HG03139 (cell line): ENCODE data around the gene NXPE4.
"Not testable (repeated sequence)": the region's sequence is repeated elsewhere in the genome, so short reads cannot be mapped to it uniquely, and the experiment has no call there.

Source experiments
- ATAC-seq: cut with Tn5 transposase; IDR thresholded peaks from one replicate; pipeline ENCODE4 v1.9.1; 2021; ENCODE audit not compliant: unreplicated experiment

The NXPE4 gene

GRCh38 chr11:114595571-114595970, at the start of gene NXPE4:
Gene NXPE4 (minus strand): TSS chr11:114595786. CDS start chr11:114594759, 1,027 bp downstream.
- ATAC-seq: no peak

GRCh38 chr11:114639440-114639839, 43.9 kb upstream of the NXPE4 start:
- ATAC-seq: not testable (repeated sequence)

- not testable (repeated sequence) for ATAC-seq
Observed at GRCh38 chr11:114631445-114631965, 35.9 kb upstream of the NXPE4 start.

GRCh38 chr11:114625294-114625693, 29.7 kb upstream of the NXPE4 start:
- ATAC-seq: no peak

- ATAC-seq: no peak
Observed at GRCh38 chr11:114624455-114625207, 29.0 kb upstream of the NXPE4 start.

GRCh38 chr11:114623720-114624119, 28.1 kb upstream of the NXPE4 start:
- ATAC-seq: no peak

GRCh38 chr11:114622858-114623257, 27.3 kb upstream of the NXPE4 start:
- ATAC-seq: no peak

- ATAC-seq: no peak
Observed at GRCh38 chr11:114621950-114622809, 26.6 kb upstream of the NXPE4 start.

GRCh38 chr11:114621072-114621471, 25.5 kb upstream of the NXPE4 start:
- no peak for ATAC-seq

- no peak for ATAC-seq
Observed at GRCh38 chr11:114619659-114620173, 24.1 kb upstream of the NXPE4 start.

- ATAC-seq: no peak
Observed at GRCh38 chr11:114618139-114618538, 22.6 kb upstream of the NXPE4 start.

GRCh38 chr11:114617157-114618124, 21.9 kb upstream of the NXPE4 start:
- ATAC-seq: no peak

GRCh38 chr11:114616516-114616915, 20.9 kb upstream of the NXPE4 start:
- no peak for ATAC-seq

- ATAC-seq: no peak
Observed at GRCh38 chr11:114615448-114616361, 20.1 kb upstream of the NXPE4 start.

GRCh38 chr11:114614127-114614720, 18.6 kb upstream of the NXPE4 start:
- no peak for ATAC-seq

- ATAC-seq: not testable (repeated sequence)
Observed at GRCh38 chr11:114613094-114613493, 17.5 kb upstream of the NXPE4 start.

GRCh38 chr11:114612686-114613085, 17.1 kb upstream of the NXPE4 start:
- no peak for ATAC-seq

GRCh38 chr11:114612199-114612598, 16.6 kb upstream of the NXPE4 start:
- ATAC-seq: not testable (repeated sequence)
